AG09319 (cell line): ENCODE measurements around the gene AMIGO1.

ENCODE experiments used
- DNase-seq: peaks from one replicate; pipeline ENCODE4 v3.0.0-alpha.2; 2010; ENCODE audit warnings: low read depth; ENCODE audit errors: extremely low read depth
- TF ChIP-seq, protein P1 (sequence below): IDR thresholded peaks from 2 replicates; pipeline ENCODE4 v1.5.1; 2011; ENCODE audit warnings: low read depth, mild to moderate bottlenecking, inconsistent platforms, low read length, moderate library complexity

The AMIGO1 gene

DNA sequence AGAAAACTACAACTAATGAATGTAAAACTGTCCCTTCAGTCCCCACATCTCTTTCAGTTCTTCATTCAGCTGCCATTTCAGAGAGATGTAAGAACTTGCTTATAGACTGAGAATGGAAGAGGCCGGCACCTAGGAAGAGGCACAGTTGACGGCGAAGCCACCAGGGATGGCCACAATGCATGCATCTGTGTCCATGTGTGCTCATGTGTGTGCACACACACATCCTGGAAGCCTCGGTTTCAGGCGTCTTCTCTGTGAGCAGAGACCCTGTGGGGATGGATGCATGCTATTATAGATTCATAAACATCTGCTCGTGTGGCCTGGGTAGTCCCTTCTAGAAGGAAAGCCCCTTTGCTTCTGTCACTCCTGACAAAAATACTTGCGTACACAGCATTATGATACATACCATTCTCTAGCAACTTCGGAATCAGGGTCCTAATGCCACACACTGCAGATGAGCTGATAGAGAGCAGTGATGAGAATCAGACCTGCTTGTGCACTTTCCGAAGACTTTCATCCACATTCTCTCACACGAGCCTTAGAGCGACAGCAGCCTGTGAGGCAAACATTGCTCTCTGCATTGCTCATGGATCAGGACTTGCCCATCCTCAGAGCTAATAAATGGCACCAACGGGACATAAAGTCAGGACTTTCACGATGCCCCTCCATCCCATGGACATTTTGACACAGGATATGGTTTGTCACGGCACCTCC is 17.7 kb upstream of the AMIGO1 start:
- TF ChIP-seq, protein P1, sequence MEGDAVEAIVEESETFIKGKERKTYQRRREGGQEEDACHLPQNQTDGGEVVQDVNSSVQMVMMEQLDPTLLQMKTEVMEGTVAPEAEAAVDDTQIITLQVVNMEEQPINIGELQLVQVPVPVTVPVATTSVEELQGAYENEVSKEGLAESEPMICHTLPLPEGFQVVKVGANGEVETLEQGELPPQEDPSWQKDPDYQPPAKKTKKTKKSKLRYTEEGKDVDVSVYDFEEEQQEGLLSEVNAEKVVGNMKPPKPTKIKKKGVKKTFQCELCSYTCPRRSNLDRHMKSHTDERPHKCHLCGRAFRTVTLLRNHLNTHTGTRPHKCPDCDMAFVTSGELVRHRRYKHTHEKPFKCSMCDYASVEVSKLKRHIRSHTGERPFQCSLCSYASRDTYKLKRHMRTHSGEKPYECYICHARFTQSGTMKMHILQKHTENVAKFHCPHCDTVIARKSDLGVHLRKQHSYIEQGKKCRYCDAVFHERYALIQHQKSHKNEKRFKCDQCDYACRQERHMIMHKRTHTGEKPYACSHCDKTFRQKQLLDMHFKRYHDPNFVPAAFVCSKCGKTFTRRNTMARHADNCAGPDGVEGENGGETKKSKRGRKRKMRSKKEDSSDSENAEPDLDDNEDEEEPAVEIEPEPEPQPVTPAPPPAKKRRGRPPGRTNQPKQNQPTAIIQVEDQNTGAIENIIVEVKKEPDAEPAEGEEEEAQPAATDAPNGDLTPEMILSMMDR = no peak
- DNase-seq = no peak

- no peak for DNase-seq
- TF ChIP-seq, protein P1 = no peak
These were observed 14.2 kb upstream of the AMIGO1 start for GRCh38 chr1:109523706-109524105.

DNA sequence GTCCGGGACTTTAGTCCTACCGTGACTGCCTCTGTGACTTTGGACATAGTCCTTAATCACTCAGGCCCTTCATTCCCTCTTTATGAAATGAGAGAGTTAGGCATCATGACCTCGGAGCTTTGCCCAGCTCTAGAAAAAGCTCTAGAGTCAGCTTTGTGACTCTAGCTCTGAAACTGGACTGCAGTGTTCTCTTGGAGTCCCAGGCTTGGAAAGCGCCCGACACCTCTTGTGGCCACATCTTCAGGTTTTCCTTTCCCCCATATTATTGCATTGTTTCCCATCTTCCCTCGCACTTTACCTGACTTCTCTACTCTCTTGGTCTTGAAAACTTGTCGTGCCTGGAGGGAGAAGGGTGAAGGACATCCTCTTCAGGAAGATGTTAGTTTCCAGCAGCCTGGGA is 12.5 kb upstream of the AMIGO1 start:
- DNase-seq = no peak
- TF ChIP-seq, protein P1 = no peak

- DNase-seq = no peak
- TF ChIP-seq, protein P1 = no peak
These were observed 11.8 kb upstream of the AMIGO1 start for GRCh38 chr1:109521002-109521951.

DNA sequence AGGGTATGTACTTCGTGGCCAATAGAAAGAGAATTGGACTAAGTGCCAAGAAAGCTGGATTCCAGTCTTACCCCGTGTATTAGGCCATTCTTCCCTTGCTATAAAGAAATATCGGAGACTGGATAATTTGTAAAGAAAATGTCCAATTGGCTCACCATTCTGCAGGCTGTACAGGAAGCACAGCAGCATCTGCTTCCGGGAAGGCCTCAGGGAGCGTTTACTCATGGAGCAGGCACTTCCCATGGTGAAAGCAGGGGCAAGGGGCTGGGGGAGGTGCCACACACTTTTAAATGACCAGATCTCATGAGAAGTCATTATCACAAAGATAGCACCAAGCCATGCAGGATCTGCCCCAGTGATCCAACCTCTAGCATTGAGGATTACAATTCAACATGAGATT is 7.8 kb upstream of the AMIGO1 start:
- no peak for DNase-seq
- TF ChIP-seq, protein P1 = no peak

DNA sequence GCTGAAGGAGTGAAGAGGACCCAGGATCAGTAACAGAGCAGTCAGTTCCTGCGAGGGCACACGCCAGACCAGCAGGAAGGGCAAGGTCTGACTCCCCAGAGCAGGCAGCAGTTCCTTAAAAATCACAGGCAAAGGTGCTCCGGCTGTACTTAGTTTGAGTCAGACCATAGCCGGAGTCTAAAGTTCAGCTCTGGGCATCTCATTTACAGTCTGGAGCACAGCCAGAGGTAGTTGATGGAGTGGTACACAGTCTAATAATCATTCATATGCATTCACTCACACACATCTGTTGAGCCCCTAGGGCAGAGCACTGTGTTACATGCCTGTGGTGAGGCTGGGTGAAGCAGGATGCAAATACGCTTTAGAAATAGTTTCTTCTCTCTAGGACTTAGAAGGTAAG is 7.3 kb upstream of the AMIGO1 start:
- DNase-seq = no peak
- TF ChIP-seq, protein P1 = no peak

- no peak for DNase-seq
- TF ChIP-seq, protein P1 = no peak
These were observed 5.3 kb upstream of the AMIGO1 start for GRCh38 chr1:109514846-109515245.
